Endothelial cell (in vitro differentiated cells): ENCODE data around the gene SCYL3. TPM values are rescaled to one million over a fixed set of nuclear protein-coding genes. Genes with fewer than 3 reads are reported as not detected.
"Not testable (repeated sequence)": the region's sequence is repeated elsewhere in the genome, so short reads cannot be mapped to it uniquely, and the experiment has no call there.

Experiments used
- DNase-seq: peaks from one replicate; pipeline ENCODE4 v3.0.0; 2021; ENCODE audit warnings: low spot score
- H3K27ac Mint-ChIP-seq: one replicate; pipeline ENCODE4 v1.8.0; 2021; ENCODE audit warnings: mixed read lengths, inconsistent platforms; ENCODE audit not compliant: unreplicated experiment
- H3K27me3 Mint-ChIP-seq: one replicate; pipeline ENCODE4 v1.8.0; 2021; ENCODE audit warnings: mild to moderate bottlenecking, moderate library complexity, mixed read lengths, inconsistent platforms; ENCODE audit not compliant: unreplicated experiment
- H3K36me3 Mint-ChIP-seq: one replicate; pipeline ENCODE4 v1.8.0; 2021; ENCODE audit warnings: mild to moderate bottlenecking, low read depth, mixed read lengths, inconsistent platforms; ENCODE audit not compliant: unreplicated experiment
- H3K4me1 Mint-ChIP-seq: one replicate; pipeline ENCODE4 v1.8.0; 2021; ENCODE audit warnings: mild to moderate bottlenecking, mixed read lengths, inconsistent platforms; ENCODE audit not compliant: unreplicated experiment
- H3K4me3 Mint-ChIP-seq: one replicate; pipeline ENCODE4 v1.8.0; 2021; ENCODE audit warnings: mild to moderate bottlenecking, mixed read lengths, inconsistent platforms; ENCODE audit not compliant: unreplicated experiment
- H3K9me3 Mint-ChIP-seq: one replicate; pipeline ENCODE4 v1.8.0; 2021; ENCODE audit warnings: mixed read lengths, inconsistent platforms; ENCODE audit not compliant: unreplicated experiment
- total RNA-seq: library from RNA; stranded (reverse); fragmentation: NEBNext Ultra II Directional; extraction: Animal tissue kit (Norgen Biotek cat#: 25700); gene quantifications from one replicate; pipeline ENCODE4 v1.2.1, GENCODE V29; 2021; ENCODE audit not compliant: unreplicated experiment
- TF ChIP-seq, protein P1 (sequence below): fragments of 200-600 bp; sonication (generic); IDR thresholded peaks from one replicate; pipeline ENCODE4 v1.5.0; 2021; ENCODE audit warnings: antibody characterized with exemption; ENCODE audit not compliant: unreplicated experiment

SCYL3 gene
- total RNA-seq, 1 donor from 2014 or later = 19.2 TPM

GRCh38 chr1:169921080-169921479, 27.4 kb upstream of the SCYL3 start:
- Mint-ChIP-seq H3K4me1 (peaks cover 2% of the 10 kb centered on the region), H3K36me3 (peaks cover 3% of the 10 kb centered on the region), H3K27me3 (no peaks in the 10 kb centered on the region), H3K9me3 (no peaks in the 10 kb centered on the region), H3K4me3 (no peak overlapping the region), H3K27ac (no peak overlapping the region)
- TF ChIP-seq, protein P1, sequence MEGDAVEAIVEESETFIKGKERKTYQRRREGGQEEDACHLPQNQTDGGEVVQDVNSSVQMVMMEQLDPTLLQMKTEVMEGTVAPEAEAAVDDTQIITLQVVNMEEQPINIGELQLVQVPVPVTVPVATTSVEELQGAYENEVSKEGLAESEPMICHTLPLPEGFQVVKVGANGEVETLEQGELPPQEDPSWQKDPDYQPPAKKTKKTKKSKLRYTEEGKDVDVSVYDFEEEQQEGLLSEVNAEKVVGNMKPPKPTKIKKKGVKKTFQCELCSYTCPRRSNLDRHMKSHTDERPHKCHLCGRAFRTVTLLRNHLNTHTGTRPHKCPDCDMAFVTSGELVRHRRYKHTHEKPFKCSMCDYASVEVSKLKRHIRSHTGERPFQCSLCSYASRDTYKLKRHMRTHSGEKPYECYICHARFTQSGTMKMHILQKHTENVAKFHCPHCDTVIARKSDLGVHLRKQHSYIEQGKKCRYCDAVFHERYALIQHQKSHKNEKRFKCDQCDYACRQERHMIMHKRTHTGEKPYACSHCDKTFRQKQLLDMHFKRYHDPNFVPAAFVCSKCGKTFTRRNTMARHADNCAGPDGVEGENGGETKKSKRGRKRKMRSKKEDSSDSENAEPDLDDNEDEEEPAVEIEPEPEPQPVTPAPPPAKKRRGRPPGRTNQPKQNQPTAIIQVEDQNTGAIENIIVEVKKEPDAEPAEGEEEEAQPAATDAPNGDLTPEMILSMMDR = no peak
- no peak for DNase-seq

- Mint-ChIP-seq H3K4me3 (no peak overlapping the region), H3K27ac (no peak overlapping the region), H3K4me1 (peaks cover 23% of the 10 kb centered on the region), H3K27me3 (peaks cover 2% of the 10 kb centered on the region), H3K36me3 (peaks cover 3% of the 10 kb centered on the region), H3K9me3 (no peaks in the 10 kb centered on the region)
- DNase-seq = no peak
- TF ChIP-seq, protein P1 = no peak
Observed at GRCh38 chr1:169918927-169919326, 25.2 kb upstream of the SCYL3 start.

DNA sequence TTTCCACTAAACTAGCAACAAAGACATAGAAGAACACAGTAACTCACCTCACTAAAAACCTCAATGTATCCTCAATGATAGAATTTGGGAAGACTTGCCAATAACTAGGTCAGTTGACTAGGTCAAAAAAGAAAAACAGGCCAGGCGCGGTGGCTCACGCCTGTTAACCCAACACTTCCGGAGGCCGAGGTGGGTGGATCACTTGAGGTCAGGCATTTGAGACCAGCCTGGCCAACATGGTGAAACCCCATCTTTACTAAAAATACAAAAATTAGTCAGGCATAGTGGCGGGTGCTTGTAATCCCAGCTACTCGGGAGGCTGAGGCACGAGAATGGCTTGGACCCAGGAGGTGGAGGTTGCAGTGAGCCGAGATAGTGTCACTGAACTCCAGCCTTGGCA, 24.5 kb upstream of the SCYL3 start:
- not testable (repeated sequence) for H3K36me3 Mint-ChIP-seq, H3K27ac Mint-ChIP-seq, H3K9me3 Mint-ChIP-seq, H3K27me3 Mint-ChIP-seq, DNase-seq, H3K4me3 Mint-ChIP-seq
- H3K4me1 Mint-ChIP-seq = peaks cover 26% of the 10 kb centered on the region

- H3K27me3 Mint-ChIP-seq = peaks cover 2% of the 10 kb centered on the region
- DNase-seq = no peak
- peaks cover 3% of the 10 kb centered on the region for H3K36me3 Mint-ChIP-seq
- TF ChIP-seq, protein P1 = no peak
- H3K4me3 Mint-ChIP-seq = no peak overlapping the region
- H3K27ac Mint-ChIP-seq = peak overlapping the region; percentile 90
- peaks cover 30% of the 10 kb centered on the region for H3K4me1 Mint-ChIP-seq
- H3K9me3 Mint-ChIP-seq = no peaks in the 10 kb centered on the region
Observed at GRCh38 chr1:169915150-169915549, 21.5 kb upstream of the SCYL3 start.

- no peak for DNase-seq
- Mint-ChIP-seq H3K9me3 (no peaks in the 10 kb centered on the region), H3K27me3 (peaks cover 2% of the 10 kb centered on the region), H3K4me3 (peak overlapping the region; percentile 21), H3K4me1 (peaks cover 30% of the 10 kb centered on the region), H3K36me3 (peaks cover 3% of the 10 kb centered on the region), H3K27ac (peak overlapping the region; percentile 90)
- TF ChIP-seq, protein P1 = no peak
Observed at GRCh38 chr1:169914531-169914930, 20.8 kb upstream of the SCYL3 start.
